ENCODE results near the gene KLHL26.

KLHL26 gene

DNA sequence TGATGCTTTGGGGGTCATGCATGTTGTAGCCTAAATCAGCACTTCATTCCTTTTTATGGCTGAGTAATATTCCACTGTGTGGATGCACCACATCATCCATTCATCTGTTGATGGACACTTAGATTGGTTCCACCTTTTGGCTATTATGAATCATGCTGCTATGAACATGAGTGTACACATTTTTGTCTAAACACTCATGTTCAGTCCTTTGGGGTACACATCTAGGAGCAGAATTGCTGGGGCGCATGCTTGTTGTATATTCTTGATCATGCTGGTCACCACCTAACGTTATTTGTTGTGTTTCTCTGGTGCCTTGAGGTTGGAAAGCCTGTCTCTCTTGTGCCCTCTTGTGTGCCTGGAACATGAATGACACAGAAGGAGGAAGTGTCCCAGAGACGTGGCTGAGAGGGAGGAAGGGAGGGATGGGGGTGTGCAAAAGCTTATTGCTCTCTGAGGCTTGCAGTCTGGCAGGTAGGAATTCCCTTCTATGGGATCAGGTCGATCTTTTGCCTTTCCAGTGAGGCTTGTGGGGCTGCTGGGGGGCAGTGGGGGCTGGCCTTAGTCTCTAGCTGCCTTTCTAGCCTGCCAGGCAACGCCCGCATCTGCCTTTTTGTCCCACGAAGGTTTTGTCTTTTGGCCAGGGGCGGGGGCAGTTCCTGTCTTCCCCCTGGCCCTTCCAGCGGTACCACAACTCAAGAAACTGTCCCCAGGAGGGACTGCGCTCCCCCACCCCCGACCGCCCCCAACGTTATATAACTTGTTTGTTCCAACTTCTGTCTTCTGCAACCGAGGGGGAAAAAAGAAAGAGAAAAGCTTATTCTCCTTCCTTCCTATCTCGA lies 7.6 kb downstream of the KLHL26 start:
- Histone ChIP-seq H2BK15ac (ENCODE audit: low read length) (no peak overlapping the region), H3K18ac (ENCODE audit: low read length) (no peak overlapping the region), H3K27me3 (ENCODE audit: control insufficient read depth in 3 of 3, insufficient read depth in 3 of 3, low read depth in 1 of 3, low read length in 3 of 3) (no peaks in the 10 kb centered on the region), H3K79me1 (ENCODE audit: low read depth, low read length) (peaks cover 3% of the 10 kb centered on the region), H3K4me3 (ENCODE audit: low read length in 2 of 2) (no peak overlapping the region), H3K4ac (ENCODE audit: low read length) (no peak overlapping the region), H3K4me2 (ENCODE audit: insufficient read depth, low read length, poor library complexity, severe bottlenecking) (no peak overlapping the region), H2BK5ac (ENCODE audit: low read length) (no peak overlapping the region), H3K23ac (ENCODE audit: low read depth, low read length, poor library complexity) (no peak overlapping the region), H2BK120ac (ENCODE audit: low read depth, low read length) (no peak overlapping the region), H2AK5ac (ENCODE audit: low read depth, low read length) (no peak overlapping the region), H3K9me3 (replicated peaks in 1 of 2; ENCODE audit: control insufficient read depth in 2 of 2, insufficient read depth in 1 of 2, low read depth in 1 of 2, low read length in 2 of 2) (peaks cover 0 to 4% of the 10 kb centered on the region in 2 donors), H4K8ac (ENCODE audit: low read depth, low read length) (no peak overlapping the region), H2AFZ (ENCODE audit: low read length) (no peak overlapping the region), H3K36me3 (replicated peaks in 1 of 2; ENCODE audit: control insufficient read depth in 2 of 2, insufficient read depth in 2 of 2, low read length in 2 of 2) (peaks cover 0 to 8% of the 10 kb centered on the region in 2 donors), H3K4me1 (ENCODE audit: control insufficient read depth in 2 of 2, insufficient read depth in 1 of 2, low read depth in 1 of 2, low read length in 2 of 2) (peaks cover 15 to 27% of the 10 kb centered on the region in 2 donors), H3K14ac (ENCODE audit: low read length) (no peak overlapping the region), H2BK12ac (ENCODE audit: low read length) (no peak overlapping the region), H3K27ac (replicated peaks; ENCODE audit: low read length) (no peak overlapping the region), H3K9ac (ENCODE audit: low read depth, low read length, poor library complexity) (no peak overlapping the region), H4K91ac (ENCODE audit: low read depth, low read length, poor library complexity) (no peak overlapping the region)
- WGBS, 2 donors (ENCODE audit: extremely low coverage in 2 of 2, insufficient read length in 2 of 2, insufficient replicate concordance in 1 of 2) = no CpG with 5 or more reads among the region's 15 CpGs
- no peak for DNase-seq (ENCODE audit: low spot score)

DNA sequence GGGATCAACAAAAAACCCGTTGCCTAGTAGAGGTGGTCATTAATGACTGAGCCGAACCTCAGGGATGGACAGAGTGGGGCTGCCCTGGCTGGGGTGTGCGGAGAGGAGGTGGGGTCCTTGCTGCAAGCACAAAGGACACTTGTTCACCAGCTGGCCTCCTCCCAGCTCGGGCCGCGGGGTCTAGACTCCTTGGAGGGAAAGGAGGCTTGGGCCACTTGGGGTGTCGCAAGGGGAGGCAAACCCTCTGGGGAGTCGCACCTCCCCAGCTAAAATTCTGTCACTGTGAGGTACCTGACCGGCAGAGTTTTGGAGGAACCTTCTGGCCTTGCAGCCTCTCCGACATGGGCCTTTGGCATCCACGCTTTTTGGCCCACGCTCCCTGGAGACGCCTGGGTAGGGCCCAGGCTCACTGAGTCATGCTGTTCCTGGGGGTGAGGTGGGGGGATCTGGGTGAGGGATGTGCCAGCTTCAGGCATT lies 8.2 kb downstream of the KLHL26 start:
- DNase-seq (ENCODE audit: low spot score) = no peak
- no peak overlapping the region for H2AK5ac ChIP-seq (ENCODE audit: low read depth, low read length)
- H3K4ac ChIP-seq (ENCODE audit: low read length) = no peak overlapping the region
- no peak overlapping the region for H2BK15ac ChIP-seq (ENCODE audit: low read length)
- H2BK5ac ChIP-seq (ENCODE audit: low read length) = no peak overlapping the region
- no peak overlapping the region for H3K4me2 ChIP-seq (ENCODE audit: insufficient read depth, low read length, poor library complexity, severe bottlenecking)
- peak overlapping the region; percentile 19 for H3K18ac ChIP-seq (ENCODE audit: low read length)
- no CpG with 5 or more reads among the region's 13 CpGs for WGBS, 2 donors (ENCODE audit: extremely low coverage in 2 of 2, insufficient read length in 2 of 2, insufficient replicate concordance in 1 of 2)
- H3K23ac ChIP-seq (ENCODE audit: low read depth, low read length, poor library complexity) = no peak overlapping the region
- H2AFZ ChIP-seq (ENCODE audit: low read length) = no peak overlapping the region
- H3K14ac ChIP-seq (ENCODE audit: low read length) = no peak overlapping the region
- H4K8ac ChIP-seq (ENCODE audit: low read depth, low read length) = no peak overlapping the region
- H3K27me3 ChIP-seq (ENCODE audit: control insufficient read depth in 3 of 3, insufficient read depth in 3 of 3, low read depth in 1 of 3, low read length in 3 of 3) = no peaks in the 10 kb centered on the region
- no peak overlapping the region for H3K4me3 ChIP-seq (ENCODE audit: low read length in 2 of 2)
- H3K4me1 ChIP-seq (ENCODE audit: control insufficient read depth in 2 of 2, insufficient read depth in 1 of 2, low read depth in 1 of 2, low read length in 2 of 2) = peaks cover 18 to 31% of the 10 kb centered on the region in 2 donors
- H3K79me1 ChIP-seq (ENCODE audit: low read depth, low read length) = peaks cover 3% of the 10 kb centered on the region
- H3K36me3 ChIP-seq (replicated peaks in 1 of 2; ENCODE audit: control insufficient read depth in 2 of 2, insufficient read depth in 2 of 2, low read length in 2 of 2) = peaks cover 0 to 7% of the 10 kb centered on the region in 2 donors
- H2BK120ac ChIP-seq (ENCODE audit: low read depth, low read length) = no peak overlapping the region
- no peak overlapping the region for H4K91ac ChIP-seq (ENCODE audit: low read depth, low read length, poor library complexity)
- no peak overlapping the region for H3K27ac ChIP-seq (replicated peaks; ENCODE audit: low read length)
- H3K9me3 ChIP-seq (replicated peaks in 1 of 2; ENCODE audit: control insufficient read depth in 2 of 2, insufficient read depth in 1 of 2, low read depth in 1 of 2, low read length in 2 of 2) = peaks cover 0 to 4% of the 10 kb centered on the region in 2 donors
- H3K9ac ChIP-seq (ENCODE audit: low read depth, low read length, poor library complexity) = peak overlapping the region; percentile 55
- H2BK12ac ChIP-seq (ENCODE audit: low read length) = peak overlapping the region; percentile 34

DNA sequence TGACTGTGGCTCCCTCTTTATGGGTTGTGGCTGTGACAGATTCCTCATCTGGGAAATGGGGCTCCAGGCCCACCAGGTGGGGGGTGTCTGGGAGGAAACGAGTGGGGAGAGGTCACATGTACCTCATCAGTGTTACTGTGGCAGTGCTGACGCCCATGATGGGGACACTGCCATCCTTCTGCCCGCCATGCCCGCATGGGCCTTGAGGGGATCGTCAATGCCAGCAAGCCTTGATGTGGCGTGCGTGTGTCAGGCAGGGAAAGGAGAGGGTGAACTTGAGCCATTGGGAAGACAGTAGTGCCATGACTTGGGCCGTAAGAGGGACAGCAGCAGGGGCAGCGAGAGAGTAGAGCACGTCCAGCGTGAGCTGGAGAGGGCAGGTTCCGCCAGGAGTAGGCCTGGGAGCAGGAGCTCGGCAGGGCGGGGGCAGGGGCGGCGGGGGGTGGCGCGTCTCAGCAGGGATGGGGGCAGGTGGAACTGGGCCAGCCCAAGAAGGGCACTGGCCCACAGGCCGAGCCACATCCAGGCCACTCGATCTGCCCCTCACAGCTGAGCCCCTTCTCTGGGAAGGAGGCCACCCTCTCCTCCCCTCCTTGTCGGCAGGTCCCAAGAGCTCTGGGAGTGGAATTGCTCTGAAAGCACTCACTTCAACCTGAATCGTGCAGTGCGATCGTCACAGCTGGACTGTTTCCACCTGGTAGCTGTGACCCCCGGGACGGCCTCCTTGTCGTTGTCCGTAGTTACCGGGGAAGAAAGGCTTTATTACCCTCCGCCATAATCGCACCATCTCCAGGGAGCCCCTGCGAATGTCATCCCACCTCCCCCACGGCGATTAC lies 9.9 kb downstream of the KLHL26 start:
- Histone ChIP-seq H2BK12ac (ENCODE audit: low read length) (no peak overlapping the region), H3K18ac (ENCODE audit: low read length) (peak overlapping the region; percentile 74), H3K4me3 (ENCODE audit: low read length in 2 of 2) (no peak overlapping the region), H2AFZ (ENCODE audit: low read length) (no peak overlapping the region), H2BK15ac (ENCODE audit: low read length) (no peak overlapping the region), H2AK5ac (ENCODE audit: low read depth, low read length) (no peak overlapping the region), H4K8ac (ENCODE audit: low read depth, low read length) (no peak overlapping the region), H3K4ac (ENCODE audit: low read length) (no peak overlapping the region), H3K27me3 (ENCODE audit: control insufficient read depth in 3 of 3, insufficient read depth in 3 of 3, low read depth in 1 of 3, low read length in 3 of 3) (no peaks in the 10 kb centered on the region), H3K9ac (ENCODE audit: low read depth, low read length, poor library complexity) (peak overlapping the region; percentile 56), H3K14ac (ENCODE audit: low read length) (no peak overlapping the region), H3K36me3 (replicated peaks in 1 of 2; ENCODE audit: control insufficient read depth in 2 of 2, insufficient read depth in 2 of 2, low read length in 2 of 2) (no peaks in the 10 kb centered on the region), H2BK120ac (ENCODE audit: low read depth, low read length) (no peak overlapping the region), H2BK5ac (ENCODE audit: low read length) (no peak overlapping the region), H3K23ac (ENCODE audit: low read depth, low read length, poor library complexity) (peak overlapping the region; percentile 58), H4K91ac (ENCODE audit: low read depth, low read length, poor library complexity) (no peak overlapping the region), H3K79me1 (ENCODE audit: low read depth, low read length) (peaks cover 11% of the 10 kb centered on the region), H3K4me1 (ENCODE audit: control insufficient read depth in 2 of 2, insufficient read depth in 1 of 2, low read depth in 1 of 2, low read length in 2 of 2) (peaks cover 33 to 47% of the 10 kb centered on the region in 2 donors), H3K9me3 (replicated peaks in 1 of 2; ENCODE audit: control insufficient read depth in 2 of 2, insufficient read depth in 1 of 2, low read depth in 1 of 2, low read length in 2 of 2) (peaks cover 0 to 4% of the 10 kb centered on the region in 2 donors), H3K4me2 (ENCODE audit: insufficient read depth, low read length, poor library complexity, severe bottlenecking) (no peak overlapping the region), H3K27ac (replicated peaks; ENCODE audit: low read length) (no peak overlapping the region)
- no CpG with 5 or more reads among the region's 34 CpGs for WGBS, 2 donors (ENCODE audit: extremely low coverage in 2 of 2, insufficient read length in 2 of 2, insufficient replicate concordance in 1 of 2)
- DNase-seq (ENCODE audit: low spot score) = no peak

DNA sequence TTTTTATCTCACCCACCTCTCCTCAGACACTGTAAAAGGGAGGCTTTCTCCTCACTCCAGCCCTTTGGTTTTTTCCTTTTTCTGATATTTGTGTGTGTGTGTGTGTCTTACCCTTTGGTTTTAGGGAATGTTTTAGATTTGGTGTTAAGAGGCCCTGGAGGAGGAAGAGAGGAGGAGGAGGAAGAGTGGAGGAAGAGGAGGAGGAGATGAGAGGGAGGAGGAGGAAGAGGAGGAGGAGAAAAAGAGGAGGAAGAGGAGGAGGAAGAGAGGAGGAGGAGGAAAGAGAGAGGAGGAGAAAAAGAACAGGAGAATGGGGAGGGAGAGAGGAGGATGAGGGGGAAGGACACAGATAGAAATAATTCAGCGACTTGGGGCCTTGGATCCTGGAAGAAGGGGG lies 10.5 kb downstream of the KLHL26 start:
- Histone ChIP-seq H2AK5ac (ENCODE audit: low read depth, low read length) (no peak overlapping the region), H3K14ac (ENCODE audit: low read length) (no peak overlapping the region), H2BK120ac (ENCODE audit: low read depth, low read length) (no peak overlapping the region), H3K23ac (ENCODE audit: low read depth, low read length, poor library complexity) (no peak overlapping the region), H2BK12ac (ENCODE audit: low read length) (no peak overlapping the region), H3K36me3 (replicated peaks in 1 of 2; ENCODE audit: control insufficient read depth in 2 of 2, insufficient read depth in 2 of 2, low read length in 2 of 2) (no peaks in the 10 kb centered on the region), H2BK15ac (ENCODE audit: low read length) (no peak overlapping the region), H2BK5ac (ENCODE audit: low read length) (no peak overlapping the region), H2AFZ (ENCODE audit: low read length) (no peak overlapping the region), H4K91ac (ENCODE audit: low read depth, low read length, poor library complexity) (no peak overlapping the region), H3K9me3 (replicated peaks in 1 of 2; ENCODE audit: control insufficient read depth in 2 of 2, insufficient read depth in 1 of 2, low read depth in 1 of 2, low read length in 2 of 2) (peaks cover 0 to 4% of the 10 kb centered on the region in 2 donors), H3K4me3 (ENCODE audit: low read length in 2 of 2) (no peak overlapping the region), H3K4me1 (ENCODE audit: control insufficient read depth in 2 of 2, insufficient read depth in 1 of 2, low read depth in 1 of 2, low read length in 2 of 2) (peaks cover 37 to 51% of the 10 kb centered on the region in 2 donors), H3K9ac (ENCODE audit: low read depth, low read length, poor library complexity) (no peak overlapping the region), H3K27ac (replicated peaks; ENCODE audit: low read length) (no peak overlapping the region), H3K18ac (ENCODE audit: low read length) (no peak overlapping the region), H3K27me3 (ENCODE audit: control insufficient read depth in 3 of 3, insufficient read depth in 3 of 3, low read depth in 1 of 3, low read length in 3 of 3) (no peaks in the 10 kb centered on the region), H3K4me2 (ENCODE audit: insufficient read depth, low read length, poor library complexity, severe bottlenecking) (no peak overlapping the region), H3K4ac (ENCODE audit: low read length) (no peak overlapping the region), H4K8ac (ENCODE audit: low read depth, low read length) (no peak overlapping the region), H3K79me1 (ENCODE audit: low read depth, low read length) (peaks cover 11% of the 10 kb centered on the region)
- WGBS, 2 donors (ENCODE audit: extremely low coverage in 2 of 2, insufficient read length in 2 of 2, insufficient replicate concordance in 1 of 2) = no CpG with 5 or more reads among the region's 1 CpG
- no peak for DNase-seq (ENCODE audit: low spot score)

All from neuronal stem cell (in vitro differentiated cells).